OCI-LY3 (cell line): Measurements from ENCODE around the gene PBRM1.

Source experiments
- H2AFZ ChIP-seq: fragments of 200-600, 300-600 bp; shearing (Covaris generic); 2 replicates; pipeline ENCODE4 v1.6.0; 2014; ENCODE audit warnings: antibody characterized with exemption, low read depth, low read length
- H3K27ac ChIP-seq: fragments of 200-600, 300-600 bp; sonication (generic); 2 replicates; pipeline ENCODE4 v1.5.1; 2014; ENCODE audit warnings: mild to moderate bottlenecking, low read length, moderate library complexity, mixed read lengths
- H3K27me3 ChIP-seq: fragments of 200-600, 300-600 bp; sonication (generic); 2 replicates; pipeline ENCODE4 v1.6.1; 2014; ENCODE audit warnings: low read depth, low read length, mixed read lengths
- H3K36me3 ChIP-seq: fragments of 200-600, 300-600 bp; sonication (generic); replicated peaks from 2 replicates; pipeline ENCODE3; 2014; ENCODE audit warnings: low read depth, low read length, mixed read lengths
- H3K4me1 ChIP-seq: fragments of 300-600, 200-600 bp; sonication (generic); 2 replicates; pipeline ENCODE4 v1.6.1; 2014; ENCODE audit warnings: low read length, mixed read lengths
- H3K4me2 ChIP-seq: fragments of 200-600, 300-600 bp; sonication (generic); 2 replicates; pipeline ENCODE4 v1.6.1; 2014; ENCODE audit warnings: low read length, mixed read lengths
- H3K4me3 ChIP-seq: fragments of 300-600, 200-600 bp; sonication (generic); 2 replicates; pipeline ENCODE4 v1.5.1; 2014; ENCODE audit warnings: antibody characterized with exemption, mild to moderate bottlenecking, low read length, moderate library complexity
- H3K79me2 ChIP-seq: fragments of 300-600, 200-600 bp; shearing (Covaris generic); 2 replicates; pipeline ENCODE4 v1.6.1; 2014; ENCODE audit warnings: mild to moderate bottlenecking, low read length, mixed read lengths
- H3K9ac ChIP-seq: fragments of 300-600, 200-600 bp; shearing (Covaris generic); 2 replicates; pipeline ENCODE4 v1.6.0; 2014; ENCODE audit warnings: mild to moderate bottlenecking, low read length, moderate library complexity
- H3K9me3 ChIP-seq: fragments of 200-600, 300-600 bp; shearing (Covaris generic); 2 replicates; pipeline ENCODE4 v1.6.1; 2014; ENCODE audit warnings: low read length, mixed read lengths; ENCODE audit not compliant: insufficient read depth
- H4K20me1 ChIP-seq: fragments of 200-600, 300-600 bp; sonication (generic); 2 replicates; pipeline ENCODE4 v1.6.1; 2016; ENCODE audit warnings: low read length, mixed read lengths; ENCODE audit not compliant: insufficient read depth
- CTCF ChIP-seq: fragments of 200-600, 300-600 bp; sonication (generic); IDR thresholded peaks from 2 replicates; pipeline ENCODE4 v1.5.1; 2014; ENCODE audit warnings: antibody characterized with exemption, low read length, low read depth
- EZH2phosphoT487 ChIP-seq: fragments of 200-600 bp; shearing (Covaris generic); IDR thresholded peaks from 2 replicates; pipeline ENCODE4 v1.6.1; 2018; ENCODE audit warnings: antibody characterized with exemption, mixed run types, low read depth

The PBRM1 gene

GRCh38 chr3:52682016-52682415 lies 3.7 kb downstream of the PBRM1 start:
- peak overlapping the region; percentile 35 for H3K9ac ChIP-seq
- H3K27me3 ChIP-seq: no peaks in the 10 kb centered on the region

GRCh38 chr3:52681596-52681995 lies 4.1 kb downstream of the PBRM1 start:
- TF ChIP-seq CTCF (no peak), EZH2phosphoT487 (no peak)
- Histone ChIP-seq H3K79me2 (peaks cover 71% of the 10 kb centered on the region), H4K20me1 (no peaks in the 10 kb centered on the region), H3K4me3 (peak overlapping the region; percentile 15), H2AFZ (no peak overlapping the region), H3K4me2 (peak overlapping the region; percentile 67), H3K27me3 (no peaks in the 10 kb centered on the region), H3K36me3 (peaks cover 36% of the 10 kb centered on the region), H3K9ac (peak overlapping the region; percentile 35), H3K27ac (peak overlapping the region; percentile 77), H3K4me1 (peaks cover 33% of the 10 kb centered on the region), H3K9me3 (no peaks in the 10 kb centered on the region)

More at GRCh38 chr3:52682016-52682415, 3.7 kb downstream of the PBRM1 start:
- H3K4me3 ChIP-seq: peak overlapping the region; percentile 15
- H3K9me3 ChIP-seq: no peaks in the 10 kb centered on the region
- H3K27ac ChIP-seq: peak overlapping the region; percentile 77
- no peak overlapping the region for H2AFZ ChIP-seq
- 0 out of 2 replicates have a peak, but pooled peaks cover 1% of the 10 kb centered on the region for H4K20me1 ChIP-seq
- peaks cover 76% of the 10 kb centered on the region for H3K79me2 ChIP-seq
- peak overlapping the region; percentile 67 for H3K4me2 ChIP-seq
- TF ChIP-seq EZH2phosphoT487 (no peak), CTCF (peak; percentile 49)
- H3K4me1 ChIP-seq: peaks cover 38% of the 10 kb centered on the region
- peaks cover 40% of the 10 kb centered on the region for H3K36me3 ChIP-seq

- peaks cover 38% of the 10 kb centered on the region for H3K36me3 ChIP-seq
- peaks cover 54% of the 10 kb centered on the region for H3K79me2 ChIP-seq
- no peak overlapping the region for H3K27ac ChIP-seq
- H2AFZ ChIP-seq: no peak overlapping the region
- TF ChIP-seq EZH2phosphoT487 (no peak), CTCF (no peak)
- peaks cover 33% of the 10 kb centered on the region for H3K4me1 ChIP-seq
- no peak overlapping the region for H3K4me3 ChIP-seq
- no peak overlapping the region for H3K9ac ChIP-seq
- H3K9me3 ChIP-seq: no peaks in the 10 kb centered on the region
- H3K4me2 ChIP-seq: no peak overlapping the region
- no peaks in the 10 kb centered on the region for H3K27me3 ChIP-seq
- no peaks in the 10 kb centered on the region for H4K20me1 ChIP-seq
Observed at GRCh38 chr3:52679811-52680210, 5.9 kb downstream of the PBRM1 start.

- H3K9me3 ChIP-seq: no peaks in the 10 kb centered on the region
- no peak overlapping the region for H2AFZ ChIP-seq
- H3K4me1 ChIP-seq: peaks cover 27% of the 10 kb centered on the region
- H3K9ac ChIP-seq: no peak overlapping the region
- H3K27ac ChIP-seq: no peak overlapping the region
- H3K27me3 ChIP-seq: no peaks in the 10 kb centered on the region
- TF ChIP-seq CTCF (no peak), EZH2phosphoT487 (no peak)
- peaks cover 48% of the 10 kb centered on the region for H3K79me2 ChIP-seq
- H4K20me1 ChIP-seq: no peaks in the 10 kb centered on the region
- no peak overlapping the region for H3K4me2 ChIP-seq
- peaks cover 38% of the 10 kb centered on the region for H3K36me3 ChIP-seq
- H3K4me3 ChIP-seq: no peak overlapping the region
Observed at GRCh38 chr3:52679199-52679538, 6.5 kb downstream of the PBRM1 start.
